Measurements from ENCODE around the gene PRKCA.
A peak's percentile ranks its signal among the peaks of the same experiment; 100 is the strongest.
"Not testable (repeated sequence)": the region's sequence is repeated elsewhere in the genome, so short reads cannot be mapped to it uniquely, and the experiment has no call there.

Gene PRKCA

DNA sequence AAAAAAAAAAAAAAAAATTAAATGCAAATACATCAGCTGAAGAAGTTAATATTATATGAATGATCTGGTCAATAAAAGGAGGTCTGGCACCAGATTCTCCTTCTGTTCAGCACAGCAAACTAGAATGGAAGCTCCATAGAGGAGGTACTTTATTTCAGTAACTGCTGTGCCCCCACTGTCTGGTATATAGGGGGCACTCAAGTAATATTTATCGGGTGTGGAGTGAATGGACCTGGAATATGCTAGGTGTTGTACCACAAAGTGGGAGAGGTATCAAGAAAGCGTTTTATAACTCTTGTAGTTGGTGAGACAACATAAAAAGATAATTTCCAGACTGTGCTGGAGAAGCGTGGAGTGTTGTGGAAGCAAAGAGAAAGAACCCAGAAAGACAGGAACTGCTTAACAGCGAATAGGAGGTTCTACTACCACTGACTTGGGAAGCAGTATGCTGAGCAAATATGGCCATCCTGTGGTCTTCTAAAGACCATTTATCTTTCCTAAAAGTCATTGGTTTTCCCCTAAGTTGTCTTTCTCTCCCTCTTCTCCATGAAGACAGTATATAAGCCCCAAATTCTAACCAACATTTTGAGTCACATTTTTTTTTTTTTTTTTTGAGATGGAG, 12.2 kb upstream of the PRKCA start:
- no peaks in the 10 kb centered on the region for H3K36me3 ChIP-seq (replicated peaks)
- in situ Hi-C loops (cut with HindIII; ENCODE audit: low pct_ligation_motif_present, low sequenced_read_pairs), result no loop called here
- no peak overlapping the region for H3K4me3 ChIP-seq (ENCODE audit: low read depth, low read length)
- DNase-seq, result no peak
- TF ChIP-seq, protein P1, sequence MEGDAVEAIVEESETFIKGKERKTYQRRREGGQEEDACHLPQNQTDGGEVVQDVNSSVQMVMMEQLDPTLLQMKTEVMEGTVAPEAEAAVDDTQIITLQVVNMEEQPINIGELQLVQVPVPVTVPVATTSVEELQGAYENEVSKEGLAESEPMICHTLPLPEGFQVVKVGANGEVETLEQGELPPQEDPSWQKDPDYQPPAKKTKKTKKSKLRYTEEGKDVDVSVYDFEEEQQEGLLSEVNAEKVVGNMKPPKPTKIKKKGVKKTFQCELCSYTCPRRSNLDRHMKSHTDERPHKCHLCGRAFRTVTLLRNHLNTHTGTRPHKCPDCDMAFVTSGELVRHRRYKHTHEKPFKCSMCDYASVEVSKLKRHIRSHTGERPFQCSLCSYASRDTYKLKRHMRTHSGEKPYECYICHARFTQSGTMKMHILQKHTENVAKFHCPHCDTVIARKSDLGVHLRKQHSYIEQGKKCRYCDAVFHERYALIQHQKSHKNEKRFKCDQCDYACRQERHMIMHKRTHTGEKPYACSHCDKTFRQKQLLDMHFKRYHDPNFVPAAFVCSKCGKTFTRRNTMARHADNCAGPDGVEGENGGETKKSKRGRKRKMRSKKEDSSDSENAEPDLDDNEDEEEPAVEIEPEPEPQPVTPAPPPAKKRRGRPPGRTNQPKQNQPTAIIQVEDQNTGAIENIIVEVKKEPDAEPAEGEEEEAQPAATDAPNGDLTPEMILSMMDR (IDR thresholded peaks at IDR 0.05; ENCODE audit: low read depth, low read length, missing control alignments), result peak; percentile 46
- no peak overlapping the region for H3K27ac ChIP-seq
- no peaks in the 10 kb centered on the region for H3K27me3 ChIP-seq (replicated peaks)

DNA sequence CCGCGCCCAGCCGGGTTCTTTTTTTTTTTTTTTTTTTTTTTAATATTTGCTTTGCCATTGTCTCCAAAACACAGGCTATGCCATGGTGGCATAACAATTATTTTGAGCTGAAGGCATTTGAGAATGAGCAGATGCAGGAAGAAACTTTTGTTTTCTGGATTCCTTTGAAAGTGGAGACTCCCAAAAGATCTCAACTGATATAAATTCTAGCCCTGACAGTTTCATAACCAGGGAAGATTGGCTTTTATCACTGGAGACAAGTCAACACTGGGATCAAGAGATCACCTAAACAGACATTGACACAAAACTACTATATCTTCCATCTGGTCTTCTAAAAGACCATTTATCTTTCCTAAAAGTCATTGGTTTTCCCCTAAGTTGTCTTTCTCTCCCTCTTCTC, 10.1 kb upstream of the PRKCA start:
- Histone ChIP-seq H3K27ac (no peak overlapping the region), H3K4me3 (ENCODE audit: low read depth, low read length) (no peak overlapping the region), H3K36me3 (replicated peaks) (no peaks in the 10 kb centered on the region), H3K27me3 (replicated peaks) (no peaks in the 10 kb centered on the region)
- no peak for DNase-seq
- in situ Hi-C loops (cut with HindIII; ENCODE audit: low pct_ligation_motif_present, low sequenced_read_pairs), result no loop called here
- TF ChIP-seq, protein P1 (IDR thresholded peaks at IDR 0.05; ENCODE audit: low read depth, low read length, missing control alignments), result no peak

DNA sequence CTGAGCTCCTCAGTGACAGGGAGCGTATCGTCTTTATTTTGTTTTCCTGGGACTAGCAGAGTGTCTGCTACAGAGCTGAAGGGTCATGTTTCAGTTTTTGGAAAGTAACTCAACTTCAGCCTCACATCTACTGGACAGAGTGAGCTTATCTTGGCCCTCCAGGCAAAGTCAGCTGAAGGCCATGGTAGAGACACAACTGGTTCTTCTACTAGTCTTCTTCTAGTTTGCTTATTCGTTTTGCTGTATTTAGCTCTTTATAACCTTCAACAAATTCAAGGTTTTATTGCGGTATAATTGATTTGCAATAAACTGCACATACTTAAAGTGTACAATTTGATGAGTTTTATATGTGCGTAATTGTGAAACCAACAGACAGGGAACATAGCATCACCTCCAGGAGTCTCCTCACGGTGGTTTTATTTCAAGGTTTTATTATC, 6.1 kb upstream of the PRKCA start:
- TF ChIP-seq, protein P1 (IDR thresholded peaks at IDR 0.05; ENCODE audit: low read depth, low read length, missing control alignments), result no peak
- H3K36me3 ChIP-seq (replicated peaks), result no peaks in the 10 kb centered on the region
- no peak overlapping the region for H3K4me3 ChIP-seq (ENCODE audit: low read depth, low read length)
- no peak for DNase-seq
- no peak overlapping the region for H3K27ac ChIP-seq
- in situ Hi-C loops (cut with HindIII; ENCODE audit: low pct_ligation_motif_present, low sequenced_read_pairs), result no loop called here
- no peaks in the 10 kb centered on the region for H3K27me3 ChIP-seq (replicated peaks)

DNA sequence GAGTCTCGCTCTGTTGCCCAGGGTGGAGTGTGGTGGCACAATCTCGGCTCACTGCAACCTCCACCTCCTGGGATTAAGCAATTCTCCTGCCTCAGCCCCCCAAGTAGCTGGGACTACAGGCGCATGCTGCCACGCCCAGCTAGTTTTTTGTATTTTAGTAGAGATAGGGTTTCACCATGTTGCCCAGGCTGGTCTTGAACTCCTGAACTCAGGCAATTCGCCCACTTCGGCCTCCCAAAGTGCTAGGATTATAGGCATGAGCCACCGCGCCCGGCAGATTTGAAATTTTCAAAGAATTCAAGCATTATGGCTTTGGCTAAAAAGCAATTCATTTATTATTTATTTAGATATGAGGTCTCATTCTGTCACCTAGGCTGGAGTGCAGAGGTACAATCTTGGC, 5.0 kb upstream of the PRKCA start:
- in situ Hi-C loops (cut with HindIII; ENCODE audit: low pct_ligation_motif_present, low sequenced_read_pairs); H3K27me3 ChIP-seq (replicated peaks): not testable (repeated sequence)

DNA sequence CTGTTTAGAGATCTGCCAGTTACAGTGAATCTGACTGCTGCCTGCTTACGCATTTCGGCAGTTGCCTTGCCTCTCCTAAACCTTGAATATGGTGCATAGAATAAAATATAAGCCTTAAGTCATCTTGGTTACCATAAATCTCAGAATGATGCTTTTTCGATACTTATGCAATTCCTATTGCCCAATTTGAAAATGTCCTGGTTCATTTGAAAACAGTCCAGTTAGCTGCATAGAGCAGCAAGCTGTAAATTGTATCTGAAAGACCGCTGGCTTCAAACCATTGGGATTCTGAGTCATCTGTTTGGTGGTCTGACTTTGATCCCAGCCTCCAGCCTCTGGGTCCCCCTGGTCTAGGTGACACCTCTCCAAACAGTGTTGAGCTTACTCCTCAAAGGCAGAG, 2.7 kb upstream of the PRKCA start:
- no peak for DNase-seq
- Histone ChIP-seq H3K27ac (no peak overlapping the region), H3K4me3 (ENCODE audit: low read depth, low read length) (no peak overlapping the region), H3K36me3 (replicated peaks) (no peaks in the 10 kb centered on the region), H3K27me3 (replicated peaks) (no peaks in the 10 kb centered on the region)
- TF ChIP-seq, protein P1 (IDR thresholded peaks at IDR 0.05; ENCODE audit: low read depth, low read length, missing control alignments), result no peak
- in situ Hi-C loops (cut with HindIII; ENCODE audit: low pct_ligation_motif_present, low sequenced_read_pairs), result no loop called here

More for the DNA sequence above, 5.0 kb upstream of the PRKCA start:
- not testable (repeated sequence) for DNase-seq; H3K36me3 ChIP-seq (replicated peaks); H3K4me3 ChIP-seq (ENCODE audit: low read depth, low read length); H3K27ac ChIP-seq

DNA sequence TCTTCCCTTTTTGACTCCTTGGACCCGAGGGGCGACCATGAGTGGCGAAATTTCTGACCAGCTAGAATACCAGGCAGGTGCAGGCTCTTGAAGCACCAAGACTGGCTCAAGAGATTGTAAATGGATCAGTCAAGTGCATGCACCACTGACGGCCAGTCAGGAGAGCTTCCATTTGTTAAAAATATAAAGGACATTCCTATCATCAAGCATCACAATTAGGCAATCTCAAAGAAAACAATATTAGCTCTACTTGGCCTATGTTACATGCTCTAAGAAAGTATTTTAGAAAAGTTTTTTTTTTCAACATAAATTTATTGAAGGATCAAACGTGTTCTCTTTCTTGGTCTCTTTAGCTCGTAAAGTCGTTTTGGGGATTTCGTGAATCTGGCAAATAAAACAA, 1.5 kb upstream of the PRKCA start:
- TF ChIP-seq, protein P1 (IDR thresholded peaks at IDR 0.05; ENCODE audit: low read depth, low read length, missing control alignments), result no peak
- in situ Hi-C loops (cut with HindIII; ENCODE audit: low pct_ligation_motif_present, low sequenced_read_pairs), result no loop called here
- H3K36me3 ChIP-seq (replicated peaks), result no peaks in the 10 kb centered on the region
- H3K27me3 ChIP-seq (replicated peaks), result no peaks in the 10 kb centered on the region
- no peak overlapping the region for H3K4me3 ChIP-seq (ENCODE audit: low read depth, low read length)
- DNase-seq, result no peak
- no peak overlapping the region for H3K27ac ChIP-seq

Measured in brain microvascular endothelial cell (primary cell).